ENCODE data around the gene AAMP.
A peak's percentile ranks its signal among the peaks of the same experiment; 100 is the strongest.

The AAMP gene

DNA sequence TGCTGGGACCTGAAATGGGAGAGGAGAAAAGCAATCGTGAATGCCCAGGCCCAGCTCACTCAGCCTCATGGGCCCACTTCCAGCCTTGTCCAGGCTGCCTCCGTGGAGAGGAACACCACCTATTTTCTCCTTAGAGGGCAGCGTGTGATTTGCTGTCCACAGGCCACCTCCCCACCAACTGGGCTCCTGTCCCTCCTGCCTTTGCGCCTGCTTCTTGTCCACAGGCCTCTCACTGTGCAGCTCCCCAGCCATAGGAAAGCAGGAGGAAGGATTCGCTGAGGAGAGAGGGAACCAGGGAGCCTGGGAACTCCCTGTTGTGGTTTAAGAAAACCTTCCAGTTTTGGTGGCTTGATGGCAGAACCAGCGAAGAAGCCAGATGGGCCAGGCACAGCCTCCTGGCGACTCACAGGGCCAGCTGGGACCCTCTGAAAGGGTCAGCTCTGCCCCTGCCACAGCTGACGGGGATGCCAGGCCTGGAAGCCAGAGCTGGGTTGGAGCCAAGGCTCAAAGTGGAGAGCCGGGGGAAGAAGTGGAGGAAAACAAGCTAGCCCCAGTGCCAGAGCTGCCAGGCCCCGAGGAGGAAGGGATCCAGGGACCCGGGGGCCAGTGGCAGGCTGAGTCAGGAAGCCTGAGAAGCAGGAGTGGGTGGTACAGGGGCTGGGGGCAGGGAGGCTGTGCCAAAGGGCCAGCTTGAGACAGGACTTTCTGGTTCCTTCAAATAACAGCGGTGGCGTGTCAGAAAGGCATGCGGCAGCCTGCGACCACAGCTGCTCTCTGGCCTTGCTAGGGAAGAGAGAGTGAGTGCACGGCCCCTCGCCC lies 12.4 kb upstream of the AAMP start:
- peak; percentile 60 for DNase-seq
- 75% methylated on average over 14 of the region's 17 CpGs for WGBS

DNA sequence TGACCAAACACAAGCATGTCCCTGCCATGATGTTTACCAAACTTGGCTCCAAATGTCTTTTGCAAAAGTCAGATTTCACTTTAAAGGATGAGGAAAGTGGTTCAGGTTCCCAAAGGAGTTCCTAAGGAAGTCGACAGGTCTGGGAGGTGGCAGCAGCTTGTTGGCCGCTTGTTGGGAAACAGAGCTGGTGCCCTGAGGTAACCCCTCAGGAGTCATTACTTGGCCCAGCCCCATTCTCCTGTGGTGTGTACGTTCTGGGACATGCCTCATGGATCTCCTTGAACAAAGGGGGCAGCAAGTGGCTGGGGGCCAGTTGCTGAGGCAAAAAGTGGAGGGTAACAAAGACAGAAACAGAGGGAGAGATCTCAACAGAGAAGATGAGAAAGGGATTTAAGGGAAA lies 11.5 kb upstream of the AAMP start:
- Histone ChIP-seq H3K79me1 (replicated peaks; ENCODE audit: low read length, poor library complexity, severe bottlenecking) (peaks cover 47% of the 10 kb centered on the region), H2BK5ac (ENCODE audit: low read depth, low read length, poor library complexity, severe bottlenecking) (no peak overlapping the region), H2AFZ (ENCODE audit: low read depth, low read length) (no peak overlapping the region), H3K9me3 (ENCODE audit: control insufficient read depth, low read length) (no peaks in the 10 kb centered on the region), H4K91ac (ENCODE audit: low read length) (no peak overlapping the region), H3K9ac (ENCODE audit: low read length) (peak overlapping the region; percentile 93), H3K4ac (ENCODE audit: low read depth in 1 of 2, low read length in 2 of 2) (no peak overlapping the region), H3K27me3 (ENCODE audit: control insufficient read depth in 1 of 2, insufficient read depth in 1 of 2, low read length in 2 of 2) (no peaks in the 10 kb centered on the region), H3K36me3 (ENCODE audit: control insufficient read depth in 1 of 2, insufficient read depth in 2 of 2, low read depth in 1 of 2, low read length in 2 of 2) (peaks cover 52 to 67% of the 10 kb centered on the region in 2 experiments), H3K4me2 (ENCODE audit: low read length, poor library complexity, severe bottlenecking) (no peak overlapping the region), H3K4me3 (ENCODE audit: insufficient read depth in 1 of 2, low read depth in 1 of 2, low read length in 2 of 2) (no peak overlapping the region), H4K8ac (ENCODE audit: low read length) (no peak overlapping the region), H3K18ac (ENCODE audit: low read depth in 1 of 2, low read length in 2 of 2) (no peak overlapping the region), H2BK120ac (ENCODE audit: low read depth, low read length) (no peak overlapping the region), H3K23ac (ENCODE audit: low read length in 2 of 2) (no peak overlapping the region), H3K4me1 (ENCODE audit: control insufficient read depth, insufficient read depth, low read depth, low read length) (peaks cover 44% of the 10 kb centered on the region), H3K27ac (ENCODE audit: low read length, poor library complexity, severe bottlenecking) (no peak overlapping the region), H2BK15ac (ENCODE audit: low read depth, poor library complexity, severe bottlenecking) (no peak overlapping the region), H2BK12ac (ENCODE audit: low read length in 2 of 2) (no peak overlapping the region), H3K14ac (ENCODE audit: low read length in 2 of 2) (no peak overlapping the region), H2AK5ac (ENCODE audit: low read length, severe bottlenecking) (no peak overlapping the region)
- 89% methylated on average over 3 of the region's 3 CpGs for WGBS
- no peak for DNase-seq

More for the DNA sequence above, 12.4 kb upstream of the AAMP start:
- Histone ChIP-seq H3K4ac (ENCODE audit: low read depth in 1 of 2, low read length in 2 of 2) (no peak overlapping the region), H3K27me3 (ENCODE audit: control insufficient read depth in 1 of 2, insufficient read depth in 1 of 2, low read length in 2 of 2) (no peaks in the 10 kb centered on the region), H2BK120ac (ENCODE audit: low read depth, low read length) (peak overlapping the region; percentile 23), H2BK5ac (ENCODE audit: low read depth, low read length, poor library complexity, severe bottlenecking) (no peak overlapping the region), H3K4me2 (ENCODE audit: low read length, poor library complexity, severe bottlenecking) (no peak overlapping the region), H4K8ac (ENCODE audit: low read length) (peak overlapping the region; percentile 38), H4K91ac (ENCODE audit: low read length) (peak overlapping the region; percentile 48), H3K23ac (ENCODE audit: low read length in 2 of 2) (peak overlapping the region in 1 of 2 experiments; percentile 23), H3K27ac (ENCODE audit: low read length, poor library complexity, severe bottlenecking) (peak overlapping the region; percentile 87), H3K36me3 (ENCODE audit: control insufficient read depth in 1 of 2, insufficient read depth in 2 of 2, low read depth in 1 of 2, low read length in 2 of 2) (peaks cover 43 to 58% of the 10 kb centered on the region in 2 experiments), H2BK12ac (ENCODE audit: low read length in 2 of 2) (peak overlapping the region in 1 of 2 experiments; percentile 40), H3K9me3 (ENCODE audit: control insufficient read depth, low read length) (no peaks in the 10 kb centered on the region), H3K4me1 (ENCODE audit: control insufficient read depth, insufficient read depth, low read depth, low read length) (peaks cover 49% of the 10 kb centered on the region), H3K79me1 (replicated peaks; ENCODE audit: low read length, poor library complexity, severe bottlenecking) (peaks cover 38% of the 10 kb centered on the region), H2AK5ac (ENCODE audit: low read length, severe bottlenecking) (peak overlapping the region; percentile 76), H3K4me3 (ENCODE audit: insufficient read depth in 1 of 2, low read depth in 1 of 2, low read length in 2 of 2) (no peak overlapping the region), H3K9ac (ENCODE audit: low read length) (peak overlapping the region; percentile 93), H3K18ac (ENCODE audit: low read depth in 1 of 2, low read length in 2 of 2) (peak overlapping the region in 1 of 2 experiments; percentile 28), H2BK15ac (ENCODE audit: low read depth, poor library complexity, severe bottlenecking) (no peak overlapping the region), H3K14ac (ENCODE audit: low read length in 2 of 2) (no peak overlapping the region), H2AFZ (ENCODE audit: low read depth, low read length) (no peak overlapping the region)

DNA sequence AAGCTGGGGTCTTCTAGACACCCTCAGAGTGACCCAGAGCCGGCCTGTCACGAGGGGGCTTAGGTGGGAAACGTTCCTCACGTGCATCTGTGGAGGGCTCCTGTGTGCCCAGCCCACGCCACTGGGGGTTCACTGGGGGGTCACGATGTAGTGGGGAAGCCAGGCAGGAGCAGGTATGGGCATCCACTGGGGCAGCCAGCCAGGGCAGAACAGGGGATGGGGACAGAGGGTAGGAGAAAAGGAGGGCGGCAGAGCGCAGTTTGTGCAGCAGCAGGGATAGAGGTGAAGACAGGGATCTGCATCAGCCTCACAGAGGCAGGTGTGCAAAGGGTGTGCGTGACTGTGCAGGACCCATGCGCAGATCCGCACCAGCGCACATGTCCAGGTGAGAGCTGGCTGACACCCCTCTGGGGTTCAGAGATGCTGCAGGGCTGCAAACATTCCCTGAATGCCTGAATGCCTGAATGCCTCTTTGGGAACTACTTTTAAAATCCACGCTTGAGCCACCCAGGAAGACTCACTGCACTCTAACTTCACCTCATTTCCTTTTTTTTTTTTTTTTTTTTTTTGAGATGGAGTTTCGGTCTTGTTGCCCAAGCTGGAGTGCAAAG lies 10.4 kb upstream of the AAMP start:
- H3K18ac ChIP-seq (ENCODE audit: low read depth in 1 of 2, low read length in 2 of 2), result no peak overlapping the region
- no peak overlapping the region for H3K23ac ChIP-seq (ENCODE audit: low read length in 2 of 2)
- H3K9me3 ChIP-seq (ENCODE audit: control insufficient read depth, low read length), result no peaks in the 10 kb centered on the region
- H3K4me2 ChIP-seq (ENCODE audit: low read length, poor library complexity, severe bottlenecking), result no peak overlapping the region
- H3K36me3 ChIP-seq (ENCODE audit: control insufficient read depth in 1 of 2, insufficient read depth in 2 of 2, low read depth in 1 of 2, low read length in 2 of 2), result peaks cover 63 to 73% of the 10 kb centered on the region in 2 experiments
- no peak overlapping the region for H4K91ac ChIP-seq (ENCODE audit: low read length)
- H4K8ac ChIP-seq (ENCODE audit: low read length), result no peak overlapping the region
- H3K4ac ChIP-seq (ENCODE audit: low read depth in 1 of 2, low read length in 2 of 2), result no peak overlapping the region
- no peaks in the 10 kb centered on the region for H3K27me3 ChIP-seq (ENCODE audit: control insufficient read depth in 1 of 2, insufficient read depth in 1 of 2, low read length in 2 of 2)
- H2AK5ac ChIP-seq (ENCODE audit: low read length, severe bottlenecking), result no peak overlapping the region
- no peak overlapping the region for H2BK120ac ChIP-seq (ENCODE audit: low read depth, low read length)
- H2AFZ ChIP-seq (ENCODE audit: low read depth, low read length), result no peak overlapping the region
- WGBS, result 95% methylated on average over 13 of the region's 14 CpGs
- H3K79me1 ChIP-seq (replicated peaks; ENCODE audit: low read length, poor library complexity, severe bottlenecking), result peaks cover 54% of the 10 kb centered on the region
- no peak overlapping the region for H3K4me3 ChIP-seq (ENCODE audit: insufficient read depth in 1 of 2, low read depth in 1 of 2, low read length in 2 of 2)
- no peak overlapping the region for H3K27ac ChIP-seq (ENCODE audit: low read length, poor library complexity, severe bottlenecking)
- H3K14ac ChIP-seq (ENCODE audit: low read length in 2 of 2), result no peak overlapping the region
- peaks cover 34% of the 10 kb centered on the region for H3K4me1 ChIP-seq (ENCODE audit: control insufficient read depth, insufficient read depth, low read depth, low read length)
- H2BK15ac ChIP-seq (ENCODE audit: low read depth, poor library complexity, severe bottlenecking), result no peak overlapping the region
- no peak overlapping the region for H3K9ac ChIP-seq (ENCODE audit: low read length)
- DNase-seq, result no peak
- no peak overlapping the region for H2BK5ac ChIP-seq (ENCODE audit: low read depth, low read length, poor library complexity, severe bottlenecking)
- no peak overlapping the region for H2BK12ac ChIP-seq (ENCODE audit: low read length in 2 of 2)

DNA sequence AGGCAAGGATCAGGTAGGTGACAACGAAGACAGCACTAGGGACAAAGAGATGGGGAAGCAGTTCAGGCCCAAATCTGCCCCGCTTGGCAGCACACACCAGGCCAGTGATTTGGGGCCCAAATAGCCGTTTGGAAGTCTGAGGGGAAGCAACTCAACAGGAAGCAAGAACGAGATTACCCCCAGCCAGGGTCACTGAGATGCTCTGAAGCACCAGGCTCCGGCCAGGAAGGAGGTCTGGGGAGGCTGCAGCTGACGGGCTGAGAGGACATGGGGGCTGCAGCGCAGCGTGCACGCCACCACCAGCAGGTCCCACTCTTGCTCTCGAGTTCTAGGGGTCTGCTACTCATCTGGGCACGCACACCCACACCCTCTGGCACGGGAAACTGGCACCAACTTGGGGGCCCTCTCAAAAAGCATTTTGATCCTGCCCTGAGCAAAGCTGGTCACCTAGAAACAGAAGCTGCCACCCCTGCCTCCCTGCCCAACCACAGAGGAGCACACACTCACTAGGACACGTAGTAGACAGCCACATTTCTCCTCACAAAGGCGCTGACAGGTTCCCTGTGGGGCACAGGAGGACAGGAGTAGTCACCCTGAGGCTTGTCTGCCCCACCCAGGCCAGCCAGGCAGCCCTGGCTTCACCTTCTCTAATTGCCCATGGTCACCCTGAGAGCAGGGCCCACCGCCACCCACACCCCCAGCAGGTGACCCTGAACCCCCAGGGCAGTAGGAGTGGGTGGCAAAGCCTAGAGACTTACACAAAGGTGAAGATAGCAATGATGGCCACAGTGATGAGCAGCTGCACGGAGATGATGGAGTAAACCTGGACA lies 8.8 kb upstream of the AAMP start:
- no peak overlapping the region for H2AK5ac ChIP-seq (ENCODE audit: low read length, severe bottlenecking)
- peaks cover 59% of the 10 kb centered on the region for H3K79me1 ChIP-seq (replicated peaks; ENCODE audit: low read length, poor library complexity, severe bottlenecking)
- H3K4me3 ChIP-seq (ENCODE audit: insufficient read depth in 1 of 2, low read depth in 1 of 2, low read length in 2 of 2), result no peak overlapping the region
- no peaks in the 10 kb centered on the region for H3K27me3 ChIP-seq (ENCODE audit: control insufficient read depth in 1 of 2, insufficient read depth in 1 of 2, low read length in 2 of 2)
- H3K18ac ChIP-seq (ENCODE audit: low read depth in 1 of 2, low read length in 2 of 2), result no peak overlapping the region
- peaks cover 79 to 86% of the 10 kb centered on the region in 2 experiments for H3K36me3 ChIP-seq (ENCODE audit: control insufficient read depth in 1 of 2, insufficient read depth in 2 of 2, low read depth in 1 of 2, low read length in 2 of 2)
- H2BK15ac ChIP-seq (ENCODE audit: low read depth, poor library complexity, severe bottlenecking), result no peak overlapping the region
- H3K14ac ChIP-seq (ENCODE audit: low read length in 2 of 2), result no peak overlapping the region
- H3K23ac ChIP-seq (ENCODE audit: low read length in 2 of 2), result no peak overlapping the region
- H4K8ac ChIP-seq (ENCODE audit: low read length), result no peak overlapping the region
- H3K9me3 ChIP-seq (ENCODE audit: control insufficient read depth, low read length), result no peaks in the 10 kb centered on the region
- 93% methylated on average over 16 of the region's 16 CpGs for WGBS
- H3K9ac ChIP-seq (ENCODE audit: low read length), result no peak overlapping the region
- no peak overlapping the region for H2BK120ac ChIP-seq (ENCODE audit: low read depth, low read length)
- no peak overlapping the region for H2AFZ ChIP-seq (ENCODE audit: low read depth, low read length)
- H3K4ac ChIP-seq (ENCODE audit: low read depth in 1 of 2, low read length in 2 of 2), result no peak overlapping the region
- DNase-seq, result no peak
- H4K91ac ChIP-seq (ENCODE audit: low read length), result no peak overlapping the region
- H2BK5ac ChIP-seq (ENCODE audit: low read depth, low read length, poor library complexity, severe bottlenecking), result no peak overlapping the region
- H2BK12ac ChIP-seq (ENCODE audit: low read length in 2 of 2), result no peak overlapping the region
- H3K4me1 ChIP-seq (ENCODE audit: control insufficient read depth, insufficient read depth, low read depth, low read length), result peaks cover 25% of the 10 kb centered on the region
- no peak overlapping the region for H3K4me2 ChIP-seq (ENCODE audit: low read length, poor library complexity, severe bottlenecking)
- H3K27ac ChIP-seq (ENCODE audit: low read length, poor library complexity, severe bottlenecking), result no peak overlapping the region
